GM23338 (cell line): ENCODE measurements around the gene SLC9A4.

Source experiments
- CREB1 ChIP-seq: fragments of 250-450 bp; sonication (Bioruptor Pico); IDR thresholded peaks from 2 replicates; pipeline ENCODE4 v1.5.0; 2020; ENCODE audit warnings: low read depth, mild to moderate bottlenecking, moderate library complexity
- CTCF ChIP-seq, 2 experiments: fragments of 200-600 bp in 1 of 2; sonication (generic) in 1 of 2; conservative IDR thresholded peaks; 2 replicates each; pipeline versions ENCODE4 v1.5.1 to v1.6.1; 2016 to 2017; ENCODE audit warnings: antibody characterized with exemption in 2 of 2, low read depth in 2 of 2, mild to moderate bottlenecking in 2 of 2, moderate library complexity in 1 of 2
- ETS1 ChIP-seq: IDR thresholded peaks from 2 replicates; pipeline ENCODE4 v1.6.1; 2016; ENCODE audit warnings: antibody characterized with exemption
- EZH2 ChIP-seq: fragments of 200-600 bp; sonication (generic); IDR thresholded peaks from one replicate; pipeline ENCODE4 v1.8.0; 2017; ENCODE audit warnings: antibody characterized with exemption, mild to moderate bottlenecking, low read depth; ENCODE audit not compliant: unreplicated experiment
- EZH2phosphoT487 ChIP-seq: fragments of 200-600 bp; sonication (generic); IDR thresholded peaks from one replicate; pipeline ENCODE4 v1.8.1; 2018; ENCODE audit warnings: antibody characterized with exemption; ENCODE audit not compliant: unreplicated experiment
- POLR2AphosphoS5 ChIP-seq: IDR thresholded peaks from 2 replicates; pipeline ENCODE4 v1.6.1; 2016; ENCODE audit warnings: antibody characterized with exemption, low read depth
- REST ChIP-seq: IDR thresholded peaks from one replicate; pipeline ENCODE4 v1.6.1; 2018; ENCODE audit warnings: antibody characterized with exemption; ENCODE audit not compliant: unreplicated experiment

GRCh38 chr2:102575888-102576287, 102.9 kb downstream of the SLC9A4 start:
- TF ChIP-seq CTCF (conservative IDR thresholded peaks at IDR 0.05; ENCODE audit: low read depth in 2 of 2): no peak
- TF ChIP-seq REST: no peak
- TF ChIP-seq POLR2AphosphoS5: no peak
- TF ChIP-seq EZH2: no peak
- TF ChIP-seq ETS1: no peak
- TF ChIP-seq CREB1 (CRISPR knock-in tag): no peak
- no peak for TF ChIP-seq EZH2phosphoT487
